Esophagus muscularis mucosa (tissue), 4 donors: ENCODE results near the gene ACVR2B.

ENCODE experiments used
- CTCF ChIP-seq, 3 experiments: fragments of 200-600 bp in 2 of 3; fragments of 450-650 bp in 1 of 3; sonication (generic) in 2 of 3; IDR thresholded peaks; one replicate each; pipeline ENCODE4 v1.5.1; 2017 to 2019; ENCODE audit warnings: antibody characterized with exemption in 3 of 3, mild to moderate bottlenecking in 2 of 3, moderate library complexity in 1 of 3
- EP300 ChIP-seq: sonication (generic); formaldehyde crosslinking; IDR thresholded peaks from one replicate; pipeline ENCODE4 v1.6.1; 2017; ENCODE audit warnings: antibody characterized with exemption
- POLR2A ChIP-seq: fragments of 450-650 bp; IDR thresholded peaks from one replicate; pipeline ENCODE4 v1.6.1; 2017; ENCODE audit warnings: antibody characterized with exemption, moderate library complexity, mild to moderate bottlenecking, low read depth
- POLR2AphosphoS5 ChIP-seq, 2 donors: sonication (generic); formaldehyde crosslinking; IDR thresholded peaks; one replicate each; pipeline ENCODE4 v1.6.1; 2017; ENCODE audit warnings: antibody characterized with exemption in 2 of 2

DNA sequence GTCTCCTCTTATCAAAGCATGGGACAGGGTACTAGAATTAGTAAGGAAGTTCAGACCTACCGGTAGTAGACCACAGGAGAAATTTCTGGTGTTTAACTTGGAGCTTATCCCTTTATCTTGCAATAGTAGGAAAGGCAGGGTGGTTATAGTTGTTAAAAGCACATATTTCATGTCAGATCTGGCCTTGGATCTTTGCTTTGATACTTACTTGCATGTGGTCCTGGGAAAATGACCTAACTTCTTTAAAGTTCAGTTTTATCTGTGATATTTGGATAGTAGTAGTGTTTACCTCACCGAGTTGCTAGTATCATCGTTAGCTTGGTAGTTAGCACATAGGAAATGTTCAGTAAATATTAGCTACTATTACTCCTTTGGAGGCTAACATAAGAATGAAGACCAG, 57.9 kb downstream of the ACVR2B start:
- no peak for TF ChIP-seq CTCF (IDR thresholded peaks at IDR 0.05)
- TF ChIP-seq POLR2A = no peak
- TF ChIP-seq POLR2AphosphoS5 (IDR thresholded peaks at IDR 0.05) = no peak
- no peak for TF ChIP-seq EP300
